GM21381 (cell line): ENCODE measurements around the gene PITX2.
"Not testable (repeated sequence)": the region's sequence is repeated elsewhere in the genome, so short reads cannot be mapped to it uniquely, and the experiment has no call there.

ENCODE experiments used
- ATAC-seq: cut with Tn5 transposase; IDR thresholded peaks from one replicate; pipeline ENCODE4 v1.9.1; 2021; ENCODE audit warnings: mild to moderate bottlenecking, moderate library complexity; ENCODE audit not compliant: unreplicated experiment

PITX2 gene

GRCh38 chr4:110613745-110614144 lies 9.1 kb downstream of the PITX2 start:
- no peak for ATAC-seq

- no peak for ATAC-seq
Observed at GRCh38 chr4:110612631-110613269, 10.1 kb downstream of the PITX2 start.

GRCh38 chr4:110611968-110612447 lies 10.9 kb downstream of the PITX2 start:
- ATAC-seq, result no peak

- ATAC-seq, result peak; percentile 88
Observed at GRCh38 chr4:110610940-110611831, 11.7 kb downstream of the PITX2 start.

- ATAC-seq, result no peak
Observed at GRCh38 chr4:110610620-110610939, 12.3 kb downstream of the PITX2 start.

- no peak for ATAC-seq
Observed at GRCh38 chr4:110609044-110609750, 13.7 kb downstream of the PITX2 start.

- ATAC-seq, result no peak
Observed at GRCh38 chr4:110605077-110605476, 17.8 kb downstream of the PITX2 start.

GRCh38 chr4:110602061-110602460 lies 20.8 kb downstream of the PITX2 start:
- ATAC-seq, result no peak

- no peak for ATAC-seq
Observed at GRCh38 chr4:110597582-110597981, 25.3 kb downstream of the PITX2 start.

GRCh38 chr4:110596431-110596830 lies 26.4 kb downstream of the PITX2 start:
- ATAC-seq, result no peak

GRCh38 chr4:110595583-110595982 lies 27.3 kb downstream of the PITX2 start:
- ATAC-seq, result no peak

GRCh38 chr4:110589297-110589696 lies 33.6 kb downstream of the PITX2 start:
- ATAC-seq, result no peak

- no peak for ATAC-seq
Observed at GRCh38 chr4:110587666-110588285, 35.1 kb downstream of the PITX2 start.

- no peak for ATAC-seq
Observed at GRCh38 chr4:110586131-110586850, 36.6 kb downstream of the PITX2 start.

GRCh38 chr4:110576696-110577095 lies 46.2 kb downstream of the PITX2 start:
- not testable (repeated sequence) for ATAC-seq
